ENCODE measurements around the gene PIM3.

The PIM3 gene

DNA sequence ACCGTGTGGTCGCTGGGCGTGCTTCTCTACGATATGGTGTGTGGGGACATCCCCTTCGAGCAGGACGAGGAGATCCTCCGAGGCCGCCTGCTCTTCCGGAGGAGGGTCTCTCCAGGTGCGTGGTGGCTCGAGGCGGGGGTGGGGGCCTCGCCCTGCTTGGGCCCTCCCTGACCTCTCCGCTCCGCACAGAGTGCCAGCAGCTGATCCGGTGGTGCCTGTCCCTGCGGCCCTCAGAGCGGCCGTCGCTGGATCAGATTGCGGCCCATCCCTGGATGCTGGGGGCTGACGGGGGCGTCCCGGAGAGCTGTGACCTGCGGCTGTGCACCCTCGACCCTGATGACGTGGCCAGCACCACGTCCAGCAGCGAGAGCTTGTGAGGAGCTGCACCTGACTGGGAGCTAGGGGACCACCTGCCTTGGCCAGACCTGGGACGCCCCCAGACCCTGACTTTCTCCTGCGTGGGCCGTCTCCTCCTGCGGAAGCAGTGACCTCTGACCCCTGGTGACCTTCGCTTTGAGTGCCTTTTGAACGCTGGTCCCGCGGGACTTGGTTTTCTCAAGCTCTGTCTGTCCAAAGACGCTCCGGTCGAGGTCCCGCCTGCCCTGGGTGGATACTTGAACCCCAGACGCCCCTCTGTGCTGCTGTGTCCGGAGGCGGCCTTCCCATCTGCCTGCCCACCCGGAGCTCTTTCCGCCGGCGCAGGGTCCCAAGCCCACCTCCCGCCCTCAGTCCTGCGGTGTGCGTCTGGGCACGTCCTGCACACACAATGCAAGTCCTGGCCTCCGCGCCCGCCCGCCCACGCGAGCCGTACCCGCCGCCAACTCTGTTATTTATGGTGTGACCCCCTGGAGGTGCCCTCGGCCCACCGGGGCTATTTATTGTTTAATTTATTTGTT, 2.4 kb downstream of the PIM3 start:
- peak overlapping the region; percentile 38 to 99 (median 96) for H3K27ac ChIP-seq
- peak overlapping the region; percentile 56 to 97 (median 70) for H3K4me3 ChIP-seq

DNA sequence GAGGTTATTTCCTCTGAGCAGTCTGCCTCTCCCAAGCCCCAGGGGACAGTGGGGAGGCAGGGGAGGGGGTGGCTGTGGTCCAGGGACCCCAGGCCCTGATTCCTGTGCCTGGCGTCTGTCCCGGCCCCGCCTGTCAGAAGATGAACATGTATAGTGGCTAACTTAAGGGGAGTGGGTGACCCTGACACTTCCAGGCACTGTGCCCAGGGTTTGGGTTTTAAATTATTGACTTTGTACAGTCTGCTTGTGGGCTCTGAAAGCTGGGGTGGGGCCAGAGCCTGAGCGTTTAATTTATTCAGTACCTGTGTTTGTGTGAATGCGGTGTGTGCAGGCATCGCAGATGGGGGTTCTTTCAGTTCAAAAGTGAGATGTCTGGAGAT, 3.1 kb downstream of the PIM3 start:
- Histone ChIP-seq H3K4me3 (peak overlapping the region; percentile 56 to 97 (median 70)), H3K27ac (peak overlapping the region in 20 of 21 experiments; percentile 90 to 99 (median 96))

DNA sequence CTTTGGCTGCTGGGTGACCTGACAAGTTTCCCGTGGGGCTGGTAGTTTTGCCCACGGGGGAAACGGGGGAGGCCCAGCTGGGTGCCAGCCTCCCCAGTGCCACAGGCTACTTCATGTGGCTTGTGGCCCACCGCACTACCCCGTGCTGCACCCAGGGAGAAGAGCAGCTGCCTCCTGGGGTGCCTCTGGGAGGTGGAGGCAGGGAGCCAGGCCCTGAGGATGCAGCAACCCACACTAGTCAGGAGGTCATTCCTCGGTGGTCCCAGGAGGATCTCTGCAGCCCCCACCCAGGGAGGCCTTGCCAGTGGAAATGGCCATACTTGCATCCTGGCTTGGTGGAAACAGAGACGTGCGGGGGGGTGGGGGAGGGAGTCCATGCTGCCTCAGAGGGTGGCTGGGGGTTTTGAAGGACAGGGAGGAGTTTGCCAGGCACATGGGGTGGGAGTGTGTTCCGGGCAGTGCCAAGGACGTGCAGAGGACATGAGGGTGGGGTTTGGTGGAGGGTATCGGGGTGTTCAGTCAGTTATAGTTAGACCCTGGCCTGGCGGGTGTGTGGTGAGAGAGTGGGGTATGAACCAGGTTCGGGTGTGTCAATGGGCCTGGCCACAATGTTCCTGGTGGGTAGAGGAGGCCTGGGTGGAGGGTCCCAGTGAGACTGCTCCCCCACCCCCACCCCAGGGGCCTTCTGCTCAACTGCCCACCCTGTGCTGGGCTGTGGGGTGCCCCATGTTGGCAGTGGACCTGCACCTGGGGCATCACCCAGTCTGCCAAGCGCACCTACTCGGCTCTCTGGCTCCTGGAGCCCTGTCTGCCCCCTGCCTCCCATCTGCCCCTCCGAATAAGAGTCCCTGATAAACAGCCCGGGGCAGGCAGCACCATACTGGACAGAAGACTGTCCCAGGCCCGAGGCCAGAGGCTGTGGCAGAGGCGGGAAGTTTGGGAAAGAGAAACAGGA, 3.8 kb downstream of the PIM3 start:
- peak overlapping the region; percentile 56 to 97 (median 70) for H3K4me3 ChIP-seq
- H3K27ac ChIP-seq = peak overlapping the region in 18 of 21 experiments; percentile 8 to 99 (median 96)

DNA sequence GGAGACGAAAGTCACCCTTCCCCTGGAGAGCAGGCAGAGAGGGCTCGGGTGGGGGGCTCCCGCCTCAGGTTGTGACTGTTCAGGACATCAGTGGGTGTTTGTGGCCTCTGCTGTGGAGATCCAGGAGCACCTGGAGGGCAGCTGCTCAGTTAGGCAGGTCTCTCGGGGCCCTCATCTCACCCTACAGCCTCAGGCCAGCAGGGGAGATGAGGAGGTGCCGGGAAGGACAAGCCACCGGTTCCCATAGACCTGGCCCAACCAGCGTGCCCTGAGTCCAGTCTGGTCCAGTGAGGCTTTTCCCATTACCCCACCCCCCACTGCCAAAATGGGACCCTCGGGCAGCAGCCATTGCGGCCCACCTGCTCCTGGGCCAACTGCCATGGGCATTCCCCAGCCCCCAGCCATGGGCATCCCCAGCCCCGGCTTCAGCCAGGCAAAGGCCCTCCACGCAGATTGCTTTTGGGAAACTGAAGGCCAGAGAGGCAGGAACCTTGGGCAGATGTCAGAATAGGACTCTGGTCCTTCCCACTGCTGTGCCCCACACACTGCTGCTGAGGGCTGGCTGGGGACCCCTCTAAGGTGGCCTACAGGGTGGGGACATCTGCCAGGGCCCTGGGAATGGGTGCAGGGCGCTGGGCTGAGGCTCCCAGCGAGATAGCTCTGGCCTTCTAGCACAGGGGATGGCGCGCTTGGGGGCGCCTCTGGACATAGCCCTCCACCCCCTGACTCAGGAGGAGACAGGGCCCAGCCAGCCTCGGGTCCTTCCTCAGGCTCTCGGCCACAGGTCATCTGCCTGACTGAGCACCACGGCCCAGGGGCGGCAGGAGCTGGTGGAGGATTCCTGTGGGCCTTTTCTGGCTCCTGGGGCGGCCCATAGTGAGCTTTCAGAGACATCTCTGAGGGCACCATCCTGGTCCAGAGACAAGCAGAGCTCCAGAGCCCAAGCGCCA, 4.8 kb downstream of the PIM3 start:
- H3K4me3 ChIP-seq = peak overlapping the region in 5 of 7 experiments; percentile 2 to 97 (median 8)
- H3K27ac ChIP-seq = peak overlapping the region in 20 of 21 experiments; percentile 8 to 99 (median 96)

DNA sequence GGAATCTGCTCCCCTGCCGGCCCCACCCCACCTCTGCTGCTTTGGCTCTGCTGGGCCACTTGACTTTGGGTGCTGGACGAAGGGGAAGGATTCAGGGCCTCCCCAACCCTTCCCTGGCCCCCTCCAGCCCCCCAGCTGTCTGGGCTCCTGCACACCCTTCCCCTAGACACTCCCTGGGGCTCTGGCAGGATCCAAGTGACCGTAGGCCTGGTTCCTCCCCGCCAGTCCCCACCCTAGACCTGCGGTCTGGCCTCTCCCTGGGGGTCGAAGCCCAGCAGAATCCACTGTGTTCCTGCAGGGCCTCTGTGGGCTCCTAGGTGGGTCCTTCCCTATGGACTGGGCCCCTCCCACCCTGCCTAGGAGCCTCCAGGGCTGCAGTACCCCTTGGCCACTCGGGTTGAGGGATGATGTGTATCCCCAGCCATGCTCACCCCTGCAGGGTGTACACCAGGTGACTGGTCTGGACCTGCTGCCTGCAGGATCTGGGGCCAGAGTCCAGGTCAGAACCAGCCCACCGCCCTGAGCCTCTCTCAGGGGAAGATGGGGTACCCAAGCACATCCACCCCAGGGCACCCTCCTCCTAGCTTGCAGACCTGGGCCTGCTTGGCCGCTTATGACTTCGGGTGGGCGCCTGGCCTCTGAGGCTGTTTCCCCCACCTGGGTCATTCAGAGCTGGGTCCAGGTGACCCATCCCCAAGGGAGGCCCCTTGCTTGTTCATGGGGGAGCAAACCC, 5.6 kb downstream of the PIM3 start:
- peak overlapping the region in 20 of 21 experiments; percentile 43 to 98 (median 94) for H3K27ac ChIP-seq
- H3K4me3 ChIP-seq = peak overlapping the region in 1 of 7 experiments; percentile 3

DNA sequence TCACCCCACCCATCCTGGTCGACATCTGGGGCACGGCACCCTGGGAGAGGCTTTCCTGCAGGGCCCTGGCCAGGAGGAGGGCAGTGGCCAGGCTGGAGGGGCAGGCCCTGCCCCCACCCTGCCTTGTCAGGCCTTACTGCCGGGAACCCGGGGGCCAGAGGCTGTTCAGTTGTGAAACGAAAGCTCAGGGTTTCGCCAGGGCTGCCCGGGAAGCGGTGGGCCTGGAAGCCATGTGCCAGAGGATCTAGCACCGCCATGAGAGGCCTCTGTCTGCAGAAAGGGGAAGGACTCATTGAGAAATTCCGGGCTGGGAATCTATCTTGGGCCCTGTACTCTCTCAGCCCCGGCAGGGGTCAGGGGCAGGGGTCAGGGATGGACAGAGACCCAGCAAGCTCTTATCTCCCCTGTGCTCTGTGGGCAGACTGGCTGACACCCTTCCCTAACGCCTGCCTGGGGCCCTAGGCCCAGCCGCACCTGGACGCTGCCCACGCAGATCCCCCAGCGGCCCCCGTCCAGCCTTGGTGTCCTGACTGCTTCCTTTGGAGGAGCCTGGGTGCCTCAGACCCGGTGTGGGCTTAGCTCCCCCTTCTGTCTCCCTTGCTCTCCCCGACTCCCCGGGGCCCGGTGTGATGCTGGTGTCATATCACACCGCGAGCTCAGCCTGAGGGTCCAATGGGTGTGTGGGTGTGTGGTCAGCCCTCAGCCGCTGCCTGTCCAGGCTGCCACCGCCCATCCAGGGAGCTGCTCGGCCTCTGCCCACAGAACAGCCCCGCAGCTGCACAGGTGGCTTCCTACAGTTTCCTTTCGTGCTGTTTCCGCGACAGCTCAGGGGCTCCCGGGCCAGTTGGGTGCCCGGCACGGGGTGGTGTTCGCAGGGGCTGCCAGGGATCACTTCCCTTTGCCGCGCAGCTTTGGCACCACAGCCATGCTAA, 6.5 kb downstream of the PIM3 start:
- H3K4me3 ChIP-seq = no peak overlapping the region

DNA sequence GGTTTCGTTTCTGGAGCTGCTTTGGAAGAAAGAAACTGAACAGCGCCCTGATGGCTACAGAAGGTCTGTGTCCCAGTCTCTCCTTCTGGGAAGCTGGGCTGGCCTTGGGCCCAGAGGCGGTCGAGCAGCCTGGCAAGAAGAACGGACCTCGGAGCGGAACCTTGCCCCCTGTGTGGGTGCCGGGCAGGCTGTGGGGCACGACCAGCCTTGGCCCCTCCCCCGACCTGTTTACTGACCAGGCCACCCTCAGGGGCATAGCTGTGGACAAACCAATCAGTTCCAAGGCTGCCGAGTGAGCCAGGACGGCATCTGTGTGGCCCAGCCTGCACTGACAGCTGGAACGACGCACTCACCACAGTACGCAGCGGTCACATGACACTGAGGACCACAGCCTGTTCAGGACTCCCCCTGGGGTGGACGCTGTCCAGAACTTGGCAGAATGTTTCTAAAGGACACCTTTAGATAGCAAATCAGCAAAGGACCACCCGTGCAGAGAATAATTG, 7.2 kb downstream of the PIM3 start:
- H3K4me3 ChIP-seq = no peak overlapping the region
- peak overlapping the region in 20 of 21 experiments; percentile 43 to 98 (median 94) for H3K27ac ChIP-seq

More for the DNA sequence above, 6.5 kb downstream of the PIM3 start:
- peak overlapping the region in 20 of 21 experiments; percentile 43 to 98 (median 94) for H3K27ac ChIP-seq

DNA sequence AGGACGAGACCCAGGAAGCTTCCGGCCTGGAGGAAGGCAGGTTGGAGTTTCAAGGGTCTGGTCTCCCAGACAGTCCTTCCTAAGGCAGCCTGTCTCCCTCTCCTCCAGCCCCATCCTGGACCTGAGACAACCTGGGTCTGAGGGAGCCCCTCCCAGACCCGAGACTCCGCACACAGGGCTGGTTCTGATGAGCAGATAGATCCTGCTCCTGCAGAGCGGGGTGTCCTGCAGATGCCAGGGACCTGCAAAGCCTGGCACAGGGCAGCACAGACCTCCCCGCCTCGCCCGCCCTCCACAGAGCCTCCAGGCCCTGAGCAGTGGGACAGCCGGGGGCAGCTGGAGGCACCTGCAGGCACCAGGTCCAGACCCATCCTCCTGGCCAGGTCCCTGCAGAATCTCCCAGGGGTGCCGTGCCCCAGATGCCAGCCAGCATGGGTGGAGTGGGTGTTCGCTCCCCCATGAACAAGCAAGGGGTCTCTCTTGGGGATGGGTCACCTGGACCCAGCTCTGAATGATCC, 7.8 kb downstream of the PIM3 start:
- Histone ChIP-seq H3K27ac (peak overlapping the region in 17 of 21 experiments; percentile 22 to 98 (median 96)), H3K4me3 (no peak overlapping the region)

DNA sequence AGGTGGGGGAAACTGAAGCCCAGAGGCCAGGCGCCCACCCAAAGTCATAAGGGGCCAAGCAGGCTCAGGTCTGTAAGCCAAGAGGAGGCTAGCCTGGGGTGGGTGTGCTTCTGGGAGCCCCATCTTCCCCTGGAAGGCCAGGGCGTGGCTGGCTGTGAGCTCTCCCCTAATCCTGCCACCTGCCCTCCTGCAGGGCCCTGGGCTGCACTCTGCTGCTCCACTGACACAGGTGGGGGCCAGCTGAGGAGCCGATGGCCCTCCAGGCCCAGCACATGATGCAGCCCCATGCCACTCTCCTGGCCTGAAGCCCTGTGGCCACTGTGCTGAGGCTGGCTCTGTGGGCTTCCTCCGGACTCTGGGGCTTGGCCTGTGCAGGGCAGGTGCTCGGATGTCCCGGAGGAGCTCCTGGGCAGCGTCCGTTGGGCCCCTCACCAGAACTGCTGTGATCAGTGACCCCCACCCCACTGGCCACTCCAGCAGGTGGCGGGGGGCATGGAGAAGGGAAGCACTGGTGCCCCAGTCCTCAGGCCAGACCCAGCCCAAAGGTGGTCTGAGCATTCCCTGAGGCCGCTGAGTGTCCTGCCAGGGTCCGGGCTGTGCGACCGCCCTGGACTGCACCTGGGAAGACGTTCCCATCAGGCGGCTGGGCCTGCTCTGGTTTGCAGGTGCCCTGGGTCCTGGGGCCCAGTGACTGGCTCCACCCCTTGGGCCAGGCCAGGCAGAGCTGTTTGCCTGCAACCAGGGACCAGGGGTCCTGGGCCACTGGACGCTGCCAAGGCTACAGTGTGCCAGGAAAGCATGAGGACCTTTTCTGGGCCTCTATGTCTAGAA, 8.5 kb downstream of the PIM3 start:
- Histone ChIP-seq H3K27ac (peak overlapping the region in 14 of 21 experiments; percentile 7 to 98 (median 84)), H3K4me3 (no peak overlapping the region)

DNA sequence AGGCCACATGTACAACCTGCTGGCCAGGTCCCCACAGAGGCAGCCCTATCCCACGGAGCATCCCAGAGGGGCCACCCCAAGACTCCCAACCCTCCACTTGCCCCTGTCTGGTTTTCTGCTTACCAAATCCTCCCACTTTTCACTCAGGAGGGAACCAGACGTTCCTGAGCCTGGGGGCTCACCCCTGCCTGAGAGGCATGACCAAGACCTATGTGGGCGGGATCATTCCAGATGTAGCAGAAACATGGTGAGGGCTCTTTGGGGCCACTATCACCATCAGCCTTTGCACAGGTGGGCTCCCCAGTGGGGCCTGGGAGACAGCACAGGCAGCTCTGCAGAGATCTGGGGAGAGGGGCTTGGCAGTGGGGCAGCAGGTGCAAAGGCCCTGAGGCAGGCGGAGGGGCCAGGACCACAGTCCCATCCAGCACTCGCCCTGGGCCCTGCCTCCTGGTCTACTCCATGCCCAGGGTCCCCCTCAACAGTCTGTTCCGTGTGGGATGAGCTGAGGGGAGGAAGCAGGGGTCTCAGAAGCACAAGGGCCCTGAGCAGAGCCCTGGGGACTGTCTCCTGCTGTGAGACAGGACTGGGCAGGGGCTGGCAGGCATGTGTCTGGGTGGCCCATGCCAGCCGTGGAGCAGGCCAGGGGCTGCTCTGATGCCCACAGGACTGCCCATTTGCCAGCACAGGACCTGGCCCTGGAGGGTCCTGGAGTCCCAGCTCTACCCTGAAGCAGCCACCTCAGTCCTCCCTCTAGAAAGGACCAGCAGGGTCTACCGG, 9.4 kb downstream of the PIM3 start:
- Histone ChIP-seq H3K27ac (peak overlapping the region in 18 of 21 experiments; percentile 7 to 97 (median 76)), H3K4me3 (no peak overlapping the region)

DNA sequence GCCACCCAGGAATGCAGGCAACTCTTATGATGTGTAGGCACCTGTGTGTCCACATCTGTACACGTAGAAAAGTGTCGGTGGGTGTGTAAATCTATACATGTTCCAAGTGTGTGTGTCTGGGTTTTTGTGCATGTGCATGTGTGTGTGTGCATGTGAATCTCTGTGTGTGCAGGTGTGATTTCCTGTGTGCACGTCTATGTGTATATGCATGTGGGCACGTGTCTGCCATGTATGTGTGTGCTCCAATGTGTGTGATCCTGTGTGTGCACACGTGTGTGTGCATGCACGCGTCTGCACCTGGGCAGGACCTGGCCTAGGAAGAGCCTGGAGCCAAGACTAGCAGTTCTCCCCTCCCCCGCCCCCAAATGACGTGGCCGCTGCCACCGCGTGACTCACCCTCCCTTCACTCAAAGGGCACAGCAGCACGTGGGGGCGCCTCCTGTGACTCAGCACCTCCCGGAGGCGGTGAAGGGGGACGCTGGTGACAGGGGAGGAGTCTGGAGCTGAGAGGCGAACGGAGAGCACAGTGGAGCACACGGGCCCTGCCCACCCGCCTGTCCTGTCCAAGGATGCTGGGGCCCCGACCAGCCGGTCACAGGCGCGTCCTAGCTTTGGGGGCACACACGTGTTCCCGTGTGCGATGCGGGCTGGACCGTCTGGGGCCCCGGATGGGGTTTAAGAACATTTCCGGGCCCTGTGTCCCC, 10.1 kb downstream of the PIM3 start:
- H3K27ac ChIP-seq = peak overlapping the region; percentile 48 to 97 (median 85)
- peak overlapping the region; percentile 34 to 49 (median 42) for H3K4me3 ChIP-seq

DNA sequence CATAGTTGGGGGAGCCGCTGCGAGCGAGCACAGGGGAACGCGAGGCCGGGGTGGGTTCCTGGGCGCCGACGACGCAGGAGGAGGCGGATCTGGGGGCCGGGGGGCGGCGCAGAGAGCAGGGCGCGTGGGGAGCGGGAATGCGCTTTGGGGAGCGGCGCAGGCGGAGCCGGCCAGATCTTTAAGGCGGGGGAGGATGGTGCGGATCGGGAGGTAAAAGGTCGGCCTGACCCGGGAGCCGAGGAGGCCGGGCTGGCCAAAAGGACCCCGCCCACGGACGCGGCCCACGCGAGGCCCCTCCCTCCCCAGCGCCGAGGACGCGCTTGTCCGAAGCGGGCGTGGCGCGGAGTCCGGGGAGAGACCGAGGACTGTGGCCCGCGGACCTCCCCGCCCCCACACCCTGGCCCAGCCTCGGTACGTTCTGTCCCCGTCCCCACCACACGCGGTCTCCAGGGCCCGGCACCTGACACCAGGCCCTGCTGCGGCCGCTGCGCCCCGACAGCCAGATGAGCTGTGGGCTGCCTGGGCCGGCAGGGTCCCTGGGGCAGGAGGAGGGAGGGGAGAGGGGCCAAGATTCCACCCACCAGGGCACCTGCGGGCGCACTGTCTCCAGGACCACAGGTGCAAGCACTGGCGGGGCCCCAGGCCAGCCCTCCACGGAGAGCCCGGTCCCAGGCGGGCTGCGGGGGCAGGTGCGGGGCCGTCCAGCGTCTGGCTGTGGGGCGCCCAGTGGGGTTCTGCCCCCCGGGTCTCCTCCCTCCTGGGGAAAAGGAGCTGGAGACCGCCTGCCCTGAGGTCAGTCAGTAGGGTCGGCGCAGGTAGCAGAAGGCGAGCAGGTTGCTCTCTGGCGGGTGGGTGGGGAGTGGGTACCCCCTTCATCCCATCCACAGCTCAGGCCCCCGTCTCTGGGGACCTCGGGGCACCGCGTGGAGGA, 10.9 kb downstream of the PIM3 start:
- Histone ChIP-seq H3K4me3 (peak overlapping the region; percentile 34 to 49 (median 42)), H3K27ac (peak overlapping the region; percentile 48 to 93 (median 85))

Measured in skin epidermis (tissue), 12 donors.